CD4-positive, alpha-beta T cell (primary cell): Measurements from ENCODE around the gene CREBL2. TPM values are rescaled to one million over a fixed set of nuclear protein-coding genes. Genes with fewer than 3 reads are reported as not detected.
A peak's percentile ranks its signal among the peaks of the same experiment; 100 is the strongest.
"Not testable (repeated sequence)": the region's sequence is repeated elsewhere in the genome, so short reads cannot be mapped to it uniquely, and the experiment has no call there.

Experiments used
- ATAC-seq: fragments of 200-7000 bp; cut with Tn5 transposase; one replicate; pipeline ENCODE4 v1.10.0; 2022; ENCODE audit warnings: mild to moderate bottlenecking; ENCODE audit not compliant: poor library complexity
- CTCF ChIA-PET: fragments of 350-600 bp; sonication (Branson Sonifier 250); formaldehyde crosslinking; loops from one replicate; lab custom pipeline; 2021; ENCODE audit warnings: antibody characterized with exemption, inconsistent platforms; lab: Charles Lee
- POLR2A ChIA-PET: fragments of 350-600 bp; sonication (Branson Sonifier 250); formaldehyde crosslinking; loops from one replicate; lab custom pipeline; 2021; ENCODE audit warnings: antibody characterized with exemption, inconsistent platforms; lab: Charles Lee
- DNase-seq, 14 experiments: peaks; one replicate each; pipeline ENCODE4 v3.0.0-alpha.2; 2013 to 2020; ENCODE audit warnings: mixed read lengths in 2 of 14
- H3K27ac ChIP-seq, 2 donors: one replicate each; pipeline versions ENCODE4 v1.5.1 to v1.7.0; 2013; ENCODE audit warnings: low read length in 2 of 2, low read depth in 1 of 2, mild to moderate bottlenecking in 1 of 2
- H3K27me3 ChIP-seq, 2 experiments: 1 replicate in 1 of 2; 2 replicates in 1 of 2; pipeline versions ENCODE4 v1.6.1 to v1.7.0; 2013; ENCODE audit warnings: low read length in 2 of 2, control low read depth in 1 of 2, mild to moderate bottlenecking in 1 of 2, moderate library complexity in 1 of 2; ENCODE audit not compliant: insufficient read depth in 2 of 2, control insufficient read depth in 1 of 2
- H3K36me3 ChIP-seq: one replicate; pipeline ENCODE4 v1.6.1; 2013; ENCODE audit warnings: low read length, control low read depth; ENCODE audit not compliant: insufficient read depth
- H3K4me1 ChIP-seq: one replicate; pipeline ENCODE4 v1.6.1; 2013; ENCODE audit warnings: low read length, control low read depth; ENCODE audit not compliant: insufficient read depth
- H3K4me3 ChIP-seq: one replicate; pipeline ENCODE4 v1.5.1; 2013; ENCODE audit warnings: mild to moderate bottlenecking, low read length, moderate library complexity
- H3K9me3 ChIP-seq, 2 experiments: 1 replicate in 1 of 2; 2 replicates in 1 of 2; pipeline versions ENCODE4 v1.6.1 to v1.7.0; 2013; ENCODE audit warnings: low read length in 2 of 2, mild to moderate bottlenecking in 2 of 2, control low read depth in 1 of 2, moderate library complexity in 1 of 2; ENCODE audit not compliant: control insufficient read depth in 1 of 2, insufficient read depth in 1 of 2
- H3K27ac Mint-ChIP-seq: one replicate; pipeline ENCODE4 v1.8.0; 2020; ENCODE audit warnings: mixed read lengths
- H3K27me3 Mint-ChIP-seq: one replicate; pipeline ENCODE4 v1.8.0; 2021; ENCODE audit warnings: mixed read lengths
- H3K36me3 Mint-ChIP-seq: one replicate; pipeline ENCODE4 v1.8.0; 2021; ENCODE audit warnings: low read depth, mixed read lengths
- H3K4me1 Mint-ChIP-seq: one replicate; pipeline ENCODE4 v1.8.0; 2021; ENCODE audit warnings: low read depth, mixed read lengths
- H3K4me3 Mint-ChIP-seq: one replicate; pipeline ENCODE4 v1.8.0; 2020; ENCODE audit warnings: mild to moderate bottlenecking, mixed read lengths
- H3K9me3 Mint-ChIP-seq: one replicate; pipeline ENCODE4 v1.8.0; 2020; ENCODE audit warnings: mixed read lengths
- CTCF ChIP-seq: fragments of 200-600 bp; IDR thresholded peaks from one replicate; pipeline ENCODE4 v1.8.0; 2022; ENCODE audit warnings: antibody characterized with exemption, mild to moderate bottlenecking
- intact Hi-C, 2 experiments: fragments of 100-400 bp; cut with DNase I in 1 of 2; cut with micrococcal nuclease in 1 of 2; formaldehyde crosslinking; loops; one replicate each; pipeline versions ENCODE4 v1.15.1 to v1.9.0; 2023 to 2025; cut with DNase I, micrococcal nuclease
- total RNA-seq, 174 experiments: library from RNA in 2 of 174; stranded (reverse) in 2 of 174; gene quantifications; one replicate each; pipeline ENCODE4 v1.2.3 and lab custom pipeline; 2021 to 2026

CREBL2 gene
- total RNA-seq, 2 experiments from 2014 or later: 9.5 to 12.6 TPM

- H3K9me3 ChIP-seq: no peaks in the 10 kb centered on the region
- Mint-ChIP-seq H3K27ac (peak overlapping the region; percentile 98), H3K9me3 (no peaks in the 10 kb centered on the region), H3K4me1 (peaks cover 70% of the 10 kb centered on the region), H3K36me3 (peaks cover 46% of the 10 kb centered on the region), H3K4me3 (peak overlapping the region; percentile 91), H3K27me3 (no peaks in the 10 kb centered on the region)
- no peaks in the 10 kb centered on the region for H3K27me3 ChIP-seq
- ChIA-PET CTCF (no interaction called here), POLR2A (interaction anchor here (1.0 to 4.3 kb wide), 10 partner anchors 10 to 256 kb away, joined by 3 to 34 read pairs (median 12); partner anchors contain the start of genes BORCS5 and DUSP16)
- TF ChIP-seq CTCF: no peak
- ATAC-seq (no peak), DNase-seq (peak in 3 of 14 experiments; percentile 22 to 61 (median 52))
- H3K4me3 ChIP-seq: peak overlapping the region; percentile 80
- H3K36me3 ChIP-seq: peaks cover 7% of the 10 kb centered on the region
- H3K4me1 ChIP-seq: peaks cover 57% of the 10 kb centered on the region
- intact Hi-C loops: loop anchor here (2.0 to 5.0 kb wide), 5 partner anchors 49 to 256 kb away; partner anchors contain the start of genes BORCS5 (in 2 of the 2) and DUSP16 (in 1 of the 2)
- peak overlapping the region in 1 of 2 donors; percentile 41 for H3K27ac ChIP-seq
Measured at GRCh38 chr12:12613344-12613743, 1.7 kb downstream of the CREBL2 start.

- Mint-ChIP-seq H3K9me3 (no peaks in the 10 kb centered on the region), H3K27me3 (no peaks in the 10 kb centered on the region), H3K36me3 (peaks cover 46% of the 10 kb centered on the region), H3K27ac (peak overlapping the region; percentile 98), H3K4me1 (peaks cover 65% of the 10 kb centered on the region), H3K4me3 (peak overlapping the region; percentile 91)
- TF ChIP-seq CTCF: no peak
- Histone ChIP-seq H3K9me3 (no peaks in the 10 kb centered on the region), H3K4me1 (peaks cover 62% of the 10 kb centered on the region), H3K4me3 (no peak overlapping the region), H3K27me3 (no peaks in the 10 kb centered on the region), H3K36me3 (peaks cover 7% of the 10 kb centered on the region), H3K27ac (no peak overlapping the region)
- intact Hi-C loops: loop anchor here (5.0 kb wide), 2 partner anchors 113 to 257 kb away; partner anchors contain the start of gene BORCS5 (in 2 of the 2)
- DNase-seq: no peak
- POLR2A ChIA-PET: interaction anchor here (0.6 to 4.3 kb wide), 4 partner anchors 9 to 101 kb away, joined by 3 to 34 read pairs (median 14); no protein-coding TSS in a partner anchor
- no peak for ATAC-seq
- CTCF ChIA-PET: interaction anchor here (0.8 to 1.0 kb wide), 2 partner anchors 32 to 50 kb away, joined by 4 read pairs; no protein-coding TSS in a partner anchor
Measured at GRCh38 chr12:12614342-12614741, 2.7 kb downstream of the CREBL2 start.

GRCh38 chr12:12616512-12617310 is 5.0 kb downstream of the CREBL2 start:
- peak overlapping the region; percentile 50 for H3K4me3 Mint-ChIP-seq
- no peaks in the 10 kb centered on the region for H3K9me3 Mint-ChIP-seq
- ATAC-seq (no peak), DNase-seq (peak in 3 of 14 experiments; percentile 18 to 43 (median 25))
- peaks cover 73% of the 10 kb centered on the region for H3K4me1 Mint-ChIP-seq
- H3K36me3 Mint-ChIP-seq: peaks cover 54% of the 10 kb centered on the region
- Histone ChIP-seq H3K4me1 (peaks cover 70% of the 10 kb centered on the region), H3K4me3 (no peak overlapping the region), H3K27me3 (no peaks in the 10 kb centered on the region), H3K36me3 (peaks cover 9% of the 10 kb centered on the region), H3K9me3 (no peaks in the 10 kb centered on the region), H3K27ac (peak overlapping the region in 1 of 2 donors; percentile 38)
- CTCF ChIA-PET: interaction anchor here (1.0 to 1.7 kb wide), 2 partner anchors 11 to 39 kb away, joined by 3 to 4 read pairs; no protein-coding TSS in a partner anchor
- no peaks in the 10 kb centered on the region for H3K27me3 Mint-ChIP-seq
- POLR2A ChIA-PET: interaction anchor here (0.7 to 1.0 kb wide), 4 partner anchors 15 to 255 kb away, joined by 3 to 5 read pairs (median 4); no protein-coding TSS in a partner anchor
- H3K27ac Mint-ChIP-seq: peak overlapping the region; percentile 74
- intact Hi-C loops: no loop called here
- TF ChIP-seq CTCF: no peak

GRCh38 chr12:12618064-12618463 is 6.4 kb downstream of the CREBL2 start:
- intact Hi-C loops, H3K4me3 Mint-ChIP-seq, H3K36me3 ChIP-seq, DNase-seq, ATAC-seq, POLR2A ChIA-PET, H3K27ac ChIP-seq, H3K4me3 ChIP-seq, H3K9me3 ChIP-seq, H3K27ac Mint-ChIP-seq, H3K27me3 Mint-ChIP-seq, H3K27me3 ChIP-seq, H3K9me3 Mint-ChIP-seq: not testable (repeated sequence)
- peaks cover 75% of the 10 kb centered on the region for H3K4me1 Mint-ChIP-seq
- CTCF ChIA-PET: interaction anchor here (1.6 kb wide), 1 partner anchor 13 kb away, joined by 4 read pairs; no protein-coding TSS in a partner anchor
- peaks cover 66% of the 10 kb centered on the region for H3K4me1 ChIP-seq
- H3K36me3 Mint-ChIP-seq: peaks cover 51% of the 10 kb centered on the region
